Karpas-422 (cell line): Measurements from ENCODE around the gene BCAR3. TPM values are rescaled to one million over a fixed set of nuclear protein-coding genes. Genes with fewer than 3 reads are reported as not detected.
A peak's percentile ranks its signal among the peaks of the same experiment; 100 is the strongest.

Source experiments
- DNase-seq: peaks from one replicate; pipeline ENCODE4 v3.0.0-alpha.2; 2015
- H2AFZ ChIP-seq: fragments of 200-600 bp; sonication (generic); 2 replicates; pipeline ENCODE4 v1.6.1; 2014; ENCODE audit warnings: antibody characterized with exemption, low read length, mixed read lengths
- H3K27ac ChIP-seq: fragments of 200-600 bp; sonication (generic); 2 replicates; pipeline ENCODE4 v1.5.1; 2014; ENCODE audit warnings: mild to moderate bottlenecking, low read length, moderate library complexity
- H3K27me3 ChIP-seq: fragments of 200-600 bp; sonication (generic); 2 replicates; pipeline ENCODE4 v1.6.1; 2014; ENCODE audit warnings: low read length, mixed read lengths
- H3K36me3 ChIP-seq: fragments of 200-600 bp; sonication (generic); 2 replicates; pipeline ENCODE4 v1.6.1; 2014; ENCODE audit warnings: low read length, mixed read lengths; ENCODE audit not compliant: insufficient read depth
- H3K4me1 ChIP-seq: fragments of 200-600 bp; sonication (generic); 2 replicates; pipeline ENCODE4 v1.6.1; 2014; ENCODE audit warnings: mild to moderate bottlenecking, low read length, mixed read lengths
- H3K4me2 ChIP-seq: fragments of 200-600 bp; sonication (generic); 2 replicates; pipeline ENCODE4 v1.6.1; 2014; ENCODE audit warnings: low read length, low read depth, mild to moderate bottlenecking; ENCODE audit not compliant: poor library complexity, severe bottlenecking
- H3K4me3 ChIP-seq: fragments of 200-600 bp; sonication (generic); 2 replicates; pipeline ENCODE4 v1.5.1; 2014; ENCODE audit warnings: mild to moderate bottlenecking, antibody characterized with exemption, low read length, mixed read lengths
- H3K79me2 ChIP-seq: fragments of 200-600 bp; sonication (generic); 2 replicates; pipeline ENCODE4 v1.6.1; 2014; ENCODE audit warnings: mild to moderate bottlenecking, low read length, mixed read lengths
- H3K9ac ChIP-seq: fragments of 200-600 bp; sonication (generic); 2 replicates; pipeline ENCODE4 v1.6.0; 2014; ENCODE audit warnings: low read length
- H3K9me2 ChIP-seq: fragments of 200-600 bp; sonication (generic), shearing (Covaris generic); replicated peaks from 2 replicates; pipeline ENCODE4 v1.6.0; 2014; ENCODE audit warnings: mild to moderate bottlenecking, low read length, moderate library complexity; ENCODE audit not compliant: insufficient read depth
- H3K9me3 ChIP-seq: fragments of 300-700, 200-600 bp; sonication (generic); 2 replicates; pipeline ENCODE4 v1.6.1; 2014; ENCODE audit warnings: low read length, mixed read lengths
- H4K20me1 ChIP-seq: fragments of 200-600 bp; sonication (generic); 2 replicates; pipeline ENCODE4 v1.6.1; 2014; ENCODE audit warnings: mild to moderate bottlenecking, antibody characterized with exemption, low read length, low read depth; ENCODE audit not compliant: insufficient read depth
- total RNA-seq: library from RNA; depleted of rRNA; stranded (reverse); fragments of >200 nt; shearing (Covaris generic); gene quantifications from 2 replicates; pipeline ENCODE4 v1.2.3, GENCODE V29; 2014; ENCODE audit warnings: low replicate concordance

The BCAR3 gene
- total RNA-seq, 1 experiment from 2014 or later = 9.9 TPM

DNA sequence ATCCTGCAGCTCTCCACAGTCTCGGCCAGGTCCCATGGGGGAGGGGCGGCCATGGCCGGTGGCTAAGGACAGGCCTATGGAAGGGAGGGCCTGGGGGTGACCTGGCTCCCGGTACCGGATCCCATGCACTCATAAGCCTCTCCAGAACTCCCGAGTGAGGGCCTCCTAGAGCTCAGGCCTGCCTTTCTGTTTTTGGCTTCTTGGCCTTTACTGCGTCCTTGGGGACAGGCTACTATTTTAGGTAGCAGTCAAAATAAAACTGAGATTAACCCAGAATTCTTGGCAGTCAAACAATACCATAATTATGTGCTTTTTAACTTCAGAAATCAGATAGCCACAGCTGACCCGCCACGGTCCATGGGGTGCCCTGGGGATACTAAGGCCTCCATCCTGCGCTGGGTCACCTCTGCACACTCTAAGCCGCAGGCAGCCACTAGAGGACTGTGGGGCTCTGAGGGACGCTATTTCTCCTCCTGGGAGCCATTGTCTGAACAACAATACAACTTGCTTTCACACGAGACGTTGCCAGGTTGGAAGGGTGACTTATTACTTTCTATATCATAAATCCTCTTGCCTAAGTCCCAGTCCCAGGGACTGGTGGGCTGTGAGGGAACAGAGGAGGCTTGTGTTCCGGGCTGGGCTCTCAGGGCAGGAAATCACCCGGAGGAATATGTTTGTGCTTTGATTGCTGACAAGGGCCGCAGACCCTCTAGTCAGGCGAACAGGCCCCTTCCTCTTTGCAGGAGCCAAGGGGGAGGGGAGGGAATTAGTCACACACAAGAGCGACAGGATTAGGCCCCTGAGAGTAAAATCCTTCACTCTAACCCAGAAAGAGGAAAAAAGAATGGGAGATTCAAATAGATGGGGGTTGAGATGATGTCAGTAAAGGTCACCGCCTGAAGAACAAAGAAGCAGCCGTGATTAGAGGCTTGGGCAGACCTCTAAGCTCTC lies 40.7 kb upstream of the BCAR3 start:
- H4K20me1 ChIP-seq = no peaks in the 10 kb centered on the region
- no peak overlapping the region for H3K4me2 ChIP-seq
- peaks cover 4% of the 10 kb centered on the region for H3K4me1 ChIP-seq
- H3K36me3 ChIP-seq = no peaks in the 10 kb centered on the region
- no peaks in the 10 kb centered on the region for H3K27me3 ChIP-seq
- H2AFZ ChIP-seq = no peak overlapping the region
- no peaks in the 10 kb centered on the region for H3K9me2 ChIP-seq
- no peak overlapping the region for H3K27ac ChIP-seq
- H3K79me2 ChIP-seq = no peaks in the 10 kb centered on the region
- no peak overlapping the region for H3K9ac ChIP-seq
- DNase-seq = no peak
- H3K4me3 ChIP-seq = no peak overlapping the region
- no peaks in the 10 kb centered on the region for H3K9me3 ChIP-seq

DNA sequence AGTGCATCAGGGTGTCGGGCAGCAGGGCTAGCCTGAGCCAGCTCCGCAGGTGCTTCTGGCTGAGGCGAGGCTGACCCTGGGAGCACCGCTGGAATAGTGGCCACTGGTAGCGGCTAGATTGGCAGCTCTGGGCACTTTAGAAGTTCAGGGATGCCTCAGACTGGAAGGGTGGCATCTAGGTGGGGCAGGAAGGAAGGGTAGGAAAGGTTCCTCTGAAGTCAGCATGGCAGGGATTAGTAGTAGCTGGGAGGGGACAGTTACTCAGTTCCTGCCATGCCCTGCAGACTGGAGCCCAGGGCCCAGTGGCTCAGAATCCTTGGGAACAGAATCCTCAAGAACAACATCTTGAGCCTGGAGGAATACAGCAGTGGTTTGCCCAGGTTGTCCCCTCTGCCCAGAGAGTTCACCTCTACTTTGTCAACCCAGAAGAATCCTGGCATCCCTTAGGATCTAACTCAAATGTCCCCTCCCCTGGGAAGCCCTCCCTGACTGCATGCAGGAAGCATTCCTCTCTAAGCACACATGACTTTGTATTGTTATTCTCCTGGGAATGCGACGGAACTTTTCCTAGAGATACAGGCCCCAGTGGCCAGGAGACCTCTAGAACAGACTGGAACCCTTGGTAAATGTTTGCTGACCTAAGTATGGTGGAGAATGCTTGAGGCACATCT lies 39.5 kb upstream of the BCAR3 start:
- H4K20me1 ChIP-seq = no peaks in the 10 kb centered on the region
- no peaks in the 10 kb centered on the region for H3K9me2 ChIP-seq
- H3K36me3 ChIP-seq = no peaks in the 10 kb centered on the region
- H2AFZ ChIP-seq = no peak overlapping the region
- no peak for DNase-seq
- no peak overlapping the region for H3K4me3 ChIP-seq
- peaks cover 15% of the 10 kb centered on the region for H3K4me1 ChIP-seq
- no peak overlapping the region for H3K27ac ChIP-seq
- no peaks in the 10 kb centered on the region for H3K79me2 ChIP-seq
- no peaks in the 10 kb centered on the region for H3K27me3 ChIP-seq
- no peak overlapping the region for H3K9ac ChIP-seq
- no peak overlapping the region for H3K4me2 ChIP-seq
- H3K9me3 ChIP-seq = no peaks in the 10 kb centered on the region

DNA sequence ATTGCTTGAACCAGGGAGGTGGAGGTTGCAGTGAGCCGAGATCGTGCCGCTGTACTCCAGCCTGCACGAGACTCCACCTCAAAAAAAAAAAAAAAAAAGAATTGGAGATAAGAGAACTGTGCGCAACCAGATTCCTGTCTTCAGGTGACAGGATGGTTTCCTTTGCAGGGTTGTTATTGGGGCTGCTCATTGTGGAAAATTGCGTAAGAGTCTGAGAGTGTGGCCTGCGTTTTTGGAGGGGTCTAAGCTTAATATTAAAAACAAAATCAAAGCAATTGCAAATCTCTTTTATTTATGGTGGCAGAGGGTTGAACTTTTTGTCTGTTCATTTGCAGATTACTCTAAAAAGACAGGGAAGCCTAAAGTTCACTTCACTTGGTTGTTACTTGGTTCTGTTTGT lies 36.0 kb upstream of the BCAR3 start:
- H3K4me2 ChIP-seq = no peak overlapping the region
- no peaks in the 10 kb centered on the region for H3K9me2 ChIP-seq
- no peak overlapping the region for H3K9ac ChIP-seq
- H3K27me3 ChIP-seq = no peaks in the 10 kb centered on the region
- H3K27ac ChIP-seq = no peak overlapping the region
- no peaks in the 10 kb centered on the region for H3K79me2 ChIP-seq
- DNase-seq = no peak
- H4K20me1 ChIP-seq = no peaks in the 10 kb centered on the region
- no peaks in the 10 kb centered on the region for H3K36me3 ChIP-seq
- no peaks in the 10 kb centered on the region for H3K9me3 ChIP-seq
- no peak overlapping the region for H3K4me3 ChIP-seq
- no peak overlapping the region for H2AFZ ChIP-seq
- peaks cover 49% of the 10 kb centered on the region for H3K4me1 ChIP-seq

DNA sequence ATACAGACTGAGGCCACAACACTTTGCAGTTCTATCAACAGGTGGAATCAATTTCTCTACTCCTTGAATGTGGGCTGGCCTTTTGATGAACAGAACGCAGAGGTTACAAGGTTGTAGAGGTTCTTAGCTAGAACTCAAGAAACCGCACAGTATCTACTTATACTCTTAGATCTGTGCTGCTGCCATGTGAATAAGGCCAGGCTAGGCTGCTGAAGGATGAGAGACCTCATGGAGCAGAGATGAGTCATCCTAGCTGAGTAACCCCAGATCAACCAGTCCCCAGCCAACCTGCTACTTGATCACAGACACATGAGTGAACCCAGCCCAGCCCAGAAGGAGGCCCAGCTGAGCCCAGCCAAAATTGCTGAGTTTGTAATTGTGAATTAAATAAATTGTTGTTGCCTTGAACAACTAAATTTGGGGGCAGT lies 35.3 kb upstream of the BCAR3 start:
- no peaks in the 10 kb centered on the region for H3K9me3 ChIP-seq
- H2AFZ ChIP-seq = no peak overlapping the region
- H3K79me2 ChIP-seq = no peaks in the 10 kb centered on the region
- DNase-seq = no peak
- peaks cover 46% of the 10 kb centered on the region for H3K4me1 ChIP-seq
- no peak overlapping the region for H3K9ac ChIP-seq
- H3K36me3 ChIP-seq = no peaks in the 10 kb centered on the region
- no peak overlapping the region for H3K27ac ChIP-seq
- H3K4me3 ChIP-seq = no peak overlapping the region
- H4K20me1 ChIP-seq = no peaks in the 10 kb centered on the region
- no peaks in the 10 kb centered on the region for H3K9me2 ChIP-seq
- no peak overlapping the region for H3K4me2 ChIP-seq
- H3K27me3 ChIP-seq = no peaks in the 10 kb centered on the region

DNA sequence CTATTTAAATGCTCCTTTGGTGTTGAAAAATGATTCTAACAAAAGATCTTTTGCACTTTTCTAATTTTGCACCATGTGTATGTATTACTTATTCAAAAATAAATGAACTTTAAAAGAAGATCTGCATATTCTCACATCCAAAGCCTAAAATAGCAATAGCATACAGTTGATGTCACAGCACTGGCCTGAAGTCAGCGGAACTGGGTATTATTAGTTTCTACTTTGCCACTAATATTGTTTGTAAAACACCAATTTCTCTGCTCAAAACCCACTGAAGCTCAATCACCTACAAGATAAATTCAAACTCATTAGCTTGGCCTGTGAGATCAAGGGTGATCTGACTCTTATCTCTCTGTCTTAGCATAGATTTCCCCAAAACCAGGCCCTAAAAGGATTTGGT lies 34.5 kb upstream of the BCAR3 start:
- Histone ChIP-seq H3K4me3 (peak overlapping the region; percentile 45; the same call in 1 of the 2 replicates), H3K27ac (peak overlapping the region; percentile 78), H3K4me2 (peak overlapping the region; percentile 68)

DNA sequence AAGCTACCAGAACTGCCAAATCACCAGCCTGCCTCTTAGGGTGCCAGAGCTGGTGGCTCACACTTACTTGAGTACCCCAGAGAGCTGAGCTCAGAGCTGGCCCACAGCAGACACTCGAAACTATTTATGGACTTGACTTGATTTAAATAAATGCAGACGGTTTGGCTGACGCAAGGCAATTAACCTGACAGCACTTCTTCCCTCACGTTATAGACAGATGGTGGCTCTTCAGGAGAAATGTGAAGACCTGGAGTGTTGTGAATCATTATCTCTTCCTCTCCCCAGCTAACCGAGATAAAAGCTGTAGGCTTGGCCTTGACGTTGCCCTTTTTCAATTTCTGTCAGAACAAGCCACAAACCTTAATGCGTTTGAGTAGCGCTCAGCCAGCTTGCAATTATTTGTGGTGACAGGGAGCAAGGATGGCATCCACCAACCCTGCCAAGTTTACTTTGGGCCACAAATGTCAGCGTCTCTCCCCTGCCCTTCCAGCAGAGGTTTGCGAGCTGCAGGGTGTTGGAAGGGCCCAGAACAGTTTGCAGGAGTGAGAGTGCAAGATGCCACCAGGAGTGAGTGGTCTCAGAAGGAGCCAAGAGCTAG lies 34.0 kb upstream of the BCAR3 start:
- no peaks in the 10 kb centered on the region for H3K79me2 ChIP-seq
- H4K20me1 ChIP-seq = no peaks in the 10 kb centered on the region
- peak overlapping the region; percentile 78 for H3K27ac ChIP-seq
- peak overlapping the region; percentile 68 for H3K4me2 ChIP-seq
- H3K27me3 ChIP-seq = no peaks in the 10 kb centered on the region
- peaks cover 46% of the 10 kb centered on the region for H3K4me1 ChIP-seq
- peak overlapping the region; percentile 55; the same call in 1 of the 2 replicates for H2AFZ ChIP-seq
- H3K4me3 ChIP-seq = peak overlapping the region; percentile 45
- H3K9me2 ChIP-seq = no peaks in the 10 kb centered on the region
- peak overlapping the region; percentile 62 for H3K9ac ChIP-seq
- no peaks in the 10 kb centered on the region for H3K9me3 ChIP-seq
- no peaks in the 10 kb centered on the region for H3K36me3 ChIP-seq
- peak; percentile 82 for DNase-seq

More for the DNA sequence above, 34.5 kb upstream of the BCAR3 start:
- Histone ChIP-seq H3K9me2 (no peaks in the 10 kb centered on the region), H3K9me3 (no peaks in the 10 kb centered on the region), H2AFZ (no peak overlapping the region), H3K4me1 (peaks cover 46% of the 10 kb centered on the region), H3K27me3 (no peaks in the 10 kb centered on the region), H3K36me3 (no peaks in the 10 kb centered on the region), H4K20me1 (no peaks in the 10 kb centered on the region), H3K9ac (peak overlapping the region; percentile 62), H3K79me2 (no peaks in the 10 kb centered on the region)
- DNase-seq = no peak

DNA sequence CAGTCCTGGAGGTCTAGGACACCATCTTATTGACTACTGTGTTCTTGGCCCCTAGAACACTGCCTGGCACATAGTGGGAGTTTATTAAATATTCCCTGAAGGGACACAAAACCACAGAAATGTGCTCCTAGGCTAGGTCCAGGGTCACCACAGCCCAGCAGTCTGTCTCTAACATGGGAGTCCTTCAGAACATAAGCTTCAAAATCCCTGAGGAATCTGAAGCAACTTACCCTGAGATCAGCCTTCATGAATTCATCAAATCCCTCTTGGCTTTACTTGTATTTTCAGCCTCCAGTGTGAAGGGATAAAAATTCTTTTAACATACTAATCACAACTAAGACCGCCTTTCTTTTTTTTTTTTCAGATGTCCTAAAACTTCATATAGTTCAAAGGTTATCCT lies 32.7 kb upstream of the BCAR3 start:
- Histone ChIP-seq H3K4me1 (peaks cover 46% of the 10 kb centered on the region), H3K4me2 (no peak overlapping the region), H4K20me1 (no peaks in the 10 kb centered on the region), H2AFZ (no peak overlapping the region), H3K36me3 (no peaks in the 10 kb centered on the region), H3K9me2 (no peaks in the 10 kb centered on the region), H3K4me3 (no peak overlapping the region), H3K79me2 (no peaks in the 10 kb centered on the region), H3K9me3 (no peaks in the 10 kb centered on the region), H3K9ac (no peak overlapping the region), H3K27me3 (no peaks in the 10 kb centered on the region), H3K27ac (no peak overlapping the region)
- DNase-seq = no peak

DNA sequence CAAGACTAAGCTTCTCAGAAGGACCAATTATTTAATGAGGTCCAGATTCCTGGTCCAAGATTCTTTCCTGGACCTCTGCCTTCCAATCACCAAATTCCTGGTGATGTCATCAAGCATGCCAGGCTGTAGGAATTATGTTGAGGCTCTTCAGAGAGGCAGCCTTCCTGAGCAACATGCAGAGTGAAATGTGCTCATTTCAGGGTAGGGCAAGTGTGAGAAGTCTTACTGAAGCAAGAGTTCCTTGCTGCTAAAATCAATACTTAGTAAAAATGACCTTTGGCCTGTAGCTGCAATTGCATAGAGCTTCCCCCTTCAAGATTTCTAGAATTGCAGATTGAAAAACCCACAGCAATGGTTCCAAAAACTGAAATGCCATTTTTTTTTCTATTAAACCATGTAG lies 31.7 kb upstream of the BCAR3 start:
- Histone ChIP-seq H4K20me1 (no peaks in the 10 kb centered on the region), H3K36me3 (no peaks in the 10 kb centered on the region), H3K27me3 (no peaks in the 10 kb centered on the region), H3K79me2 (no peaks in the 10 kb centered on the region), H3K9me2 (no peaks in the 10 kb centered on the region), H3K4me3 (no peak overlapping the region), H3K27ac (0 out of 2 replicates have a peak overlapping the region, but pooled peaks have one; percentile 14), H3K4me1 (peaks cover 51% of the 10 kb centered on the region), H3K9ac (no peak overlapping the region), H3K4me2 (peak overlapping the region; percentile 38), H2AFZ (no peak overlapping the region), H3K9me3 (no peaks in the 10 kb centered on the region)
- DNase-seq = no peak
